Neural progenitor cell (in vitro differentiated cells): ENCODE data around the gene RBM26. TPM values are rescaled to one million over a fixed set of nuclear protein-coding genes. Genes with fewer than 3 reads are reported as not detected.
A peak's percentile ranks its signal among the peaks of the same experiment; 100 is the strongest.

ENCODE experiments used
- DNase-seq: peaks from one replicate; pipeline ENCODE4 v3.0.0-alpha.2; 2016; ENCODE audit warnings: low spot score
- H2AFZ ChIP-seq: fragments of 200-600 bp; sonication (generic); replicated peaks from 2 replicates; pipeline ENCODE4 v1.6.1; 2016; ENCODE audit warnings: antibody characterized with exemption
- H3F3A ChIP-seq: fragments of 200-600 bp; sonication (generic); 2 replicates; pipeline ENCODE4 v1.6.1; 2016; ENCODE audit warnings: antibody characterized with exemption, low read depth
- H3K27ac ChIP-seq: fragments of 200-600 bp; sonication (generic); 2 replicates; pipeline ENCODE4 v1.5.1; 2016; ENCODE audit warnings: mild to moderate bottlenecking
- H3K27me3 ChIP-seq: fragments of 200-600 bp; sonication (generic); 2 replicates; pipeline ENCODE4 v1.6.1; 2016; ENCODE audit warnings: mild to moderate bottlenecking, moderate library complexity
- H3K36me3 ChIP-seq: fragments of 200-600 bp; sonication (generic); 2 replicates; pipeline ENCODE4 v1.5.1; 2016
- H3K4me1 ChIP-seq: fragments of 200-600 bp; sonication (generic); 2 replicates; pipeline ENCODE4 v1.6.1; 2016; ENCODE audit warnings: mixed run types
- H3K4me2 ChIP-seq: fragments of 200-600 bp; sonication (generic); 2 replicates; pipeline ENCODE4 v1.6.1; 2016
- H3K4me3 ChIP-seq: fragments of 200-600 bp; sonication (generic); 2 replicates; pipeline ENCODE4 v1.5.1; 2016
- H3K79me2 ChIP-seq: fragments of 200-600 bp; sonication (generic); 2 replicates; pipeline ENCODE4 v1.6.1; 2016; ENCODE audit warnings: low read depth
- H3K9ac ChIP-seq: fragments of 200-600 bp; sonication (generic); 2 replicates; pipeline ENCODE4 v1.6.1; 2016
- H3K9me3 ChIP-seq: fragments of 200-600 bp; sonication (generic); 2 replicates; pipeline ENCODE4 v1.5.1; 2016; ENCODE audit warnings: low read depth
- H4K20me1 ChIP-seq: fragments of 200-600 bp; sonication (generic); 2 replicates; pipeline ENCODE4 v1.6.1; 2016; ENCODE audit warnings: low read depth
- H3K27ac Mint-ChIP-seq: 3 replicates; pipeline ENCODE4 v1.8.0; 2021; ENCODE audit warnings: mixed read lengths
- H3K27me3 Mint-ChIP-seq: 2 replicates; pipeline ENCODE4 v1.8.0; 2022; ENCODE audit warnings: low read depth, mild to moderate bottlenecking, inconsistent platforms, moderate library complexity, mixed read lengths; ENCODE audit not compliant: insufficient read depth
- H3K36me3 Mint-ChIP-seq: 3 replicates; pipeline ENCODE4 v1.8.0; 2021; ENCODE audit warnings: mixed read lengths
- H3K4me1 Mint-ChIP-seq: 3 replicates; pipeline ENCODE4 v1.8.0; 2021; ENCODE audit warnings: mixed read lengths
- H3K4me3 Mint-ChIP-seq: 3 replicates; pipeline ENCODE4 v1.8.0; 2021; ENCODE audit warnings: mild to moderate bottlenecking, moderate library complexity, mixed read lengths
- H3K9me3 Mint-ChIP-seq: 3 replicates; pipeline ENCODE4 v1.8.0; 2020; ENCODE audit warnings: mixed read lengths
- EZH2 ChIP-seq: fragments of 200-600 bp; sonication (generic); IDR thresholded peaks from 2 replicates; pipeline ENCODE4 v1.6.1; 2017; ENCODE audit warnings: antibody characterized with exemption, mild to moderate bottlenecking, moderate library complexity
- EZH2phosphoT487 ChIP-seq: fragments of 200-600 bp; sonication (generic); IDR thresholded peaks from 2 replicates; pipeline ENCODE4 v1.6.1; 2017; ENCODE audit warnings: antibody characterized with exemption
- small RNA-seq: library from RNA; depleted of rRNA; stranded (forward); fragments of <200 nt; gene quantifications from one replicate; pipeline ENCODE3, GENCODE V24; 2015
- total RNA-seq: library from RNA; depleted of rRNA; stranded (reverse); fragments of >200 nt; gene quantifications from 2 replicates; pipeline ENCODE4 v1.2.3, GENCODE V29; 2015; ENCODE audit warnings: low replicate concordance
- TF ChIP-seq, protein P1 (sequence below): fragments of 200-600 bp; sonication (generic); IDR thresholded peaks from 2 replicates; pipeline ENCODE4 v1.5.1; 2017; ENCODE audit warnings: antibody characterized with exemption, mild to moderate bottlenecking

RBM26 gene
- total RNA-seq, 1 donor from 2014 or later: 136 TPM

DNA sequence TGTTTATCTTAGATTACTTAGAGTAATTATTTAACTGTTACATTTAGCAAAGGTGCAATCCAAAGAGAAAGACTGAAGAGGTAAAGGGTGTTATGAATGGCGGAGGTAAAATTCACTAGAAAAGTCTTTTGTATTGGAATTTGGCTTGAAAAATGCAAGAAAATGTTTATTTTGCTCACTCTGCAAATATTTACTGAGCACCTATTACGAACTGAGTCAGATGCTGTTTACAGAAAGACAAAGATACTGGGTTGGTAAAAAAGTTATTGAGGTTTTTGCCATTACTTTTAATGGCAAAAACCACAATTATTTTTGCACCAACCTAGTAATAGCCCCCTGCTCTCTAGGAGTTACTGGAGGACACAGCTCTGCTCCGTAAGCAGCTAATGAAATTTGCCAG lies 135.2 kb downstream of the RBM26 start:
- no peaks in the 10 kb centered on the region for H3K9me3 ChIP-seq
- Mint-ChIP-seq H3K36me3 (peaks cover 3% of the 10 kb centered on the region), H3K4me3 (no peak overlapping the region), H3K27me3 (peaks cover 9% of the 10 kb centered on the region), H3K27ac (no peak overlapping the region), H3K9me3 (peaks cover 25% of the 10 kb centered on the region), H3K4me1 (peaks cover 8% of the 10 kb centered on the region)
- H4K20me1 ChIP-seq: no peaks in the 10 kb centered on the region
- H3K4me3 ChIP-seq: no peak overlapping the region
- peaks cover 35% of the 10 kb centered on the region for H3K4me1 ChIP-seq
- H3K36me3 ChIP-seq: peaks cover 7% of the 10 kb centered on the region
- no peak for DNase-seq
- no peak overlapping the region for H3K9ac ChIP-seq
- peaks cover 24% of the 10 kb centered on the region for H3F3A ChIP-seq
- H2AFZ ChIP-seq: no peak overlapping the region
- no peaks in the 10 kb centered on the region for H3K79me2 ChIP-seq
- no peaks in the 10 kb centered on the region for H3K27me3 ChIP-seq
- peak overlapping the region; percentile 38 for H3K4me2 ChIP-seq
- no peak for TF ChIP-seq EZH2phosphoT487
- TF ChIP-seq, protein P1, sequence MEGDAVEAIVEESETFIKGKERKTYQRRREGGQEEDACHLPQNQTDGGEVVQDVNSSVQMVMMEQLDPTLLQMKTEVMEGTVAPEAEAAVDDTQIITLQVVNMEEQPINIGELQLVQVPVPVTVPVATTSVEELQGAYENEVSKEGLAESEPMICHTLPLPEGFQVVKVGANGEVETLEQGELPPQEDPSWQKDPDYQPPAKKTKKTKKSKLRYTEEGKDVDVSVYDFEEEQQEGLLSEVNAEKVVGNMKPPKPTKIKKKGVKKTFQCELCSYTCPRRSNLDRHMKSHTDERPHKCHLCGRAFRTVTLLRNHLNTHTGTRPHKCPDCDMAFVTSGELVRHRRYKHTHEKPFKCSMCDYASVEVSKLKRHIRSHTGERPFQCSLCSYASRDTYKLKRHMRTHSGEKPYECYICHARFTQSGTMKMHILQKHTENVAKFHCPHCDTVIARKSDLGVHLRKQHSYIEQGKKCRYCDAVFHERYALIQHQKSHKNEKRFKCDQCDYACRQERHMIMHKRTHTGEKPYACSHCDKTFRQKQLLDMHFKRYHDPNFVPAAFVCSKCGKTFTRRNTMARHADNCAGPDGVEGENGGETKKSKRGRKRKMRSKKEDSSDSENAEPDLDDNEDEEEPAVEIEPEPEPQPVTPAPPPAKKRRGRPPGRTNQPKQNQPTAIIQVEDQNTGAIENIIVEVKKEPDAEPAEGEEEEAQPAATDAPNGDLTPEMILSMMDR: no peak
- no peak for TF ChIP-seq EZH2
- peak overlapping the region; percentile 23 for H3K27ac ChIP-seq

Small RNA genes within 50 kb of the gene (small RNA-seq; reads per million reads assigned to genes)
- not detected for gene RNA5SP33

Other genes starting within 250 kb of the RBM26 start
- gene NDFIP2, start 74.9 kb upstream of the RBM26 start, total RNA-seq: 16.8 and 25.4 TPM in 2 replicates